Endothelial cell of umbilical vein (primary cell): ENCODE measurements around the gene ZNF831. TPM values are rescaled to one million over a fixed set of nuclear protein-coding genes. Genes with fewer than 3 reads are reported as not detected.

Experiments used
- BruUV-seq: library from RNA; stranded (reverse); fragments of 400-500 nt; replicated peaks from 2 replicates; lab custom pipeline; 2021; lab: Mats Ljungman, UMichigan
- CTCF ChIA-PET: fragments of 300-600, 350-600 bp; sonication (Branson Sonifier 250); formaldehyde crosslinking; loops from one replicate; lab custom pipeline; 2021; ENCODE audit warnings: antibody characterized with exemption, inconsistent platforms; lab: Charles Lee
- POLR2A ChIA-PET: fragments of 300-600, 350-600 bp; sonication (Branson Sonifier 250); formaldehyde crosslinking; loops from one replicate; lab custom pipeline; 2021; ENCODE audit warnings: antibody characterized with exemption, inconsistent platforms; lab: Charles Lee
- DNase-seq: peaks from one replicate; pipeline ENCODE4 v3.0.0-alpha.2; 2011; ENCODE audit warnings: low read depth, low spot score
- FAIRE-seq: peaks from 2 replicates; lab custom pipeline; 2011; peaks lifted over from hg19 to GRCh38; lab: Jason Lieb, UNC
- H2AFZ ChIP-seq: 2 replicates; pipeline ENCODE4 v1.6.0; 2012; ENCODE audit warnings: low read depth, low read length, control low read depth, inconsistent platforms
- H3K27ac ChIP-seq: 2 replicates; pipeline ENCODE4 v1.5.1; 2011; ENCODE audit warnings: low read depth, mild to moderate bottlenecking, control low read depth, low read length, moderate library complexity; ENCODE audit not compliant: insufficient read depth
- H3K27me3 ChIP-seq, 2 experiments: 2 replicates each; pipeline versions ENCODE4 v1.6.0 to v1.6.1; 2011; ENCODE audit warnings: low read length in 2 of 2, mixed read lengths in 1 of 2; ENCODE audit not compliant: control insufficient read depth in 2 of 2, insufficient read depth in 2 of 2
- H3K36me3 ChIP-seq, 2 experiments: 2 replicates in 1 of 2; 3 replicates in 1 of 2; pipeline ENCODE4 v1.5.1; 2011; ENCODE audit warnings: low read length in 2 of 2, mild to moderate bottlenecking in 1 of 2, moderate library complexity in 1 of 2; ENCODE audit not compliant: control insufficient read depth in 2 of 2, insufficient read depth in 2 of 2; ENCODE audit errors: extremely low read depth in 1 of 2
- H3K4me1 ChIP-seq: 3 replicates; pipeline ENCODE4 v1.5.1; 2011; ENCODE audit warnings: mild to moderate bottlenecking, low read length; ENCODE audit not compliant: control insufficient read depth, insufficient read depth; ENCODE audit errors: extremely low read depth
- H3K4me2 ChIP-seq: 2 replicates; pipeline ENCODE4 v1.6.1; 2011; ENCODE audit warnings: low read length, control low read depth, mixed read lengths; ENCODE audit not compliant: insufficient read depth
- H3K4me3 ChIP-seq, 3 experiments: fragments of 200-600 bp in 1 of 3; sonication (generic), shearing (Covaris generic) in 1 of 3; replicated peaks in 1 of 3; 2 replicates each; pipeline ENCODE4 v1.5.1; 2011 to 2016; ENCODE audit warnings: control low read depth in 3 of 3, low read length in 3 of 3, mild to moderate bottlenecking in 2 of 3, inconsistent platforms in 1 of 3, low read depth in 1 of 3, moderate library complexity in 1 of 3; ENCODE audit not compliant: insufficient read depth in 1 of 3
- H3K79me2 ChIP-seq: 2 replicates; pipeline ENCODE4 v1.6.0; 2012; ENCODE audit warnings: low read length, inconsistent platforms; ENCODE audit not compliant: control insufficient read depth, insufficient read depth
- H3K9ac ChIP-seq: replicated peaks from 2 replicates; pipeline ENCODE3; 2011; ENCODE audit warnings: low read length, control low read depth; ENCODE audit not compliant: insufficient read depth; ENCODE audit errors: extremely low read depth
- H3K9me1 ChIP-seq: replicated peaks from 3 replicates; pipeline ENCODE4 v1.6.0; 2011; ENCODE audit warnings: mild to moderate bottlenecking, low read length; ENCODE audit not compliant: control insufficient read depth, insufficient read depth; ENCODE audit errors: extremely low read depth
- H3K9me3 ChIP-seq: replicated peaks from 2 replicates; pipeline ENCODE4 v1.5.1; 2012; ENCODE audit warnings: low read length, inconsistent platforms; ENCODE audit not compliant: control insufficient read depth, insufficient read depth
- H4K20me1 ChIP-seq: replicated peaks from 2 replicates; pipeline ENCODE3; 2011; ENCODE audit warnings: mild to moderate bottlenecking, low read length; ENCODE audit not compliant: control insufficient read depth, insufficient read depth; ENCODE audit errors: extremely low read depth
- EZH2 ChIP-seq: IDR thresholded peaks from 2 replicates; pipeline ENCODE4 v1.6.1; 2012; ENCODE audit warnings: borderline replicate concordance, low read depth, mild to moderate bottlenecking, moderate library complexity, low read length, inconsistent platforms; ENCODE audit not compliant: severe bottlenecking
- FOS ChIP-seq: IDR thresholded peaks from 2 replicates; pipeline ENCODE4 v1.6.1; 2011; ENCODE audit warnings: mild to moderate bottlenecking, low read length, moderate library complexity, borderline replicate concordance; ENCODE audit not compliant: insufficient read depth
- GATA2 ChIP-seq: IDR thresholded peaks from 2 replicates; pipeline ENCODE4 v1.7.0; 2011; ENCODE audit warnings: low read depth, mild to moderate bottlenecking, moderate library complexity, mixed read lengths, low read length; ENCODE audit not compliant: insufficient read length, insufficient read depth
- JUN ChIP-seq: IDR thresholded peaks from 2 replicates; pipeline ENCODE4 v1.6.1; 2011; ENCODE audit warnings: borderline replicate concordance, low read depth; ENCODE audit not compliant: insufficient read length, insufficient read depth
- MAX ChIP-seq: IDR thresholded peaks from 2 replicates; pipeline ENCODE4 v1.6.1; 2011; ENCODE audit not compliant: insufficient read depth, insufficient read length
- MYC ChIP-seq: IDR thresholded peaks from one replicate; pipeline ENCODE4 v1.6.1; 2011; ENCODE audit warnings: mild to moderate bottlenecking, low read depth, low read length
- POLR2A ChIP-seq: IDR thresholded peaks from 2 replicates; pipeline ENCODE4 v1.6.1; 2012; ENCODE audit warnings: low read depth, mild to moderate bottlenecking, control low read depth, low read length
- POLR2AphosphoS5 ChIP-seq: IDR thresholded peaks from 2 replicates; pipeline ENCODE4 v1.6.1; 2012; ENCODE audit warnings: low read depth, mild to moderate bottlenecking, control low read depth, low read length, moderate library complexity; ENCODE audit not compliant: insufficient read depth
- dilution Hi-C: fragments of 300-500 bp; cut with MboI; formaldehyde crosslinking; loops from one replicate; pipeline ENCODE4 v1.15.0; 2019; ENCODE audit warnings: low sequenced_read_pairs; ENCODE audit not compliant: extremely low pct_ligation_motif_present
- intact Hi-C: fragments of 100-400 bp; cut with micrococcal nuclease; formaldehyde crosslinking; loops from one replicate; pipeline ENCODE4 v1.10.0; 2022
- polyA plus RNA-seq, 4 experiments: library from polyadenylated mRNA; depleted of rRNA in 3 of 4; stranded (reverse) in 3 of 4; unstranded in 1 of 4; fragments of >200 nt; gene quantifications; 2 replicates each; pipeline versions ENCODE4 v1.2.1 to v1.2.3, GENCODE V29; 2011 to 2012; ENCODE audit warnings: missing spikeins in 1 of 4
- total RNA-seq: library from RNA; stranded (reverse); gene quantifications from 2 replicates; pipeline ENCODE4 v1.2.3, GENCODE V29; 2021
- TF ChIP-seq, protein P1 (sequence below), 2 donors: IDR thresholded peaks; 1 replicate in 1 of 2; 2 replicates in 1 of 2; pipeline ENCODE4 v1.5.1; 2011; ENCODE audit warnings: low read length in 2 of 2, mild to moderate bottlenecking in 2 of 2, moderate library complexity in 2 of 2, control low read depth in 1 of 2, inconsistent platforms in 1 of 2, low read depth in 1 of 2; ENCODE audit not compliant: insufficient read depth in 1 of 2; ENCODE audit errors: extremely low read depth in 1 of 2

ZNF831 gene
- total and polyA plus RNA-seq, 2 donors (not counting 3 experiments of a cell fraction or from before 2014, with no cell fraction given), result not detected

DNA sequence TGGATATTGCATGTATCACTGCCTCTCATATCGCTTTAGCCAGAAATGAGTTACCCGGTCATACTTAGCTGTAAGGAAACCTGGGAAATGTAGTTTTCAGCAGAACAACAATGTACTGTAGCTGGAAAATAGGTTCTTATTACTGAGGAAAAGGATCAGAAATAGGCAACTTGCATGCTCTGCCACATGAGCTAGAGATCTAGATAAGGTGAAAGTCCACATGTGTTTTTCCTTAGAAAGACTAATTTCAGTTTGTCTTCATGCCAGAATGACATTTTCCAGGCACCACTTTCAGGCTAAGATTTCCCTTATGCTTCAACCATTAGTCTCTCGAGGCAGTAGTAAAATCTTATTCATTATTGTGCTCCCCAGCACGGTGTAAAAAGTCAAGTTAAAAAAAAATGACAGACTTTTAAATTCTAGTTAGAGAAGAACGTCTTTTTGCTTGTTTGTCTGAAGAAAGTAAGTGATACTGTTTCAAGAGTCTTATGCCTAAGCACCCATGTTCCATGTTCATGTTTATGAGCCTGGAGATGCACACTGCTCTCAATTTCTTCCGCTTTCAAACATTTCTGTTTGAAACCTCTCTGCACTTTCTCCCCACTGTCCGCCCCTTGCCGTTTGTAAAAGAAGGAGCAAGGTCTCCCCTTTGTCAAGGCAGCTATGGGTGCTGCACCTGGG, 67.6 kb downstream of the ZNF831 start:
- FAIRE-seq, result no peak
- no peak overlapping the region for H3K4me3 ChIP-seq
- no peak overlapping the region for H3K27ac ChIP-seq
- no peak overlapping the region for H3K4me2 ChIP-seq
- H3K4me1 ChIP-seq, result no peaks in the 10 kb centered on the region
- no peaks in the 10 kb centered on the region for H3K9me1 ChIP-seq
- no peak overlapping the region for H3K9ac ChIP-seq
- H3K9me3 ChIP-seq, result no peaks in the 10 kb centered on the region
- POLR2A ChIA-PET, result no interaction called here
- no peaks in the 10 kb centered on the region for H3K36me3 ChIP-seq
- BruUV-seq, result no TSS peak
- no peak for DNase-seq
- intact Hi-C loops, result no loop called here
- no peak overlapping the region for H2AFZ ChIP-seq
- peaks cover under 1 to 4% of the 10 kb centered on the region in 2 experiments for H3K27me3 ChIP-seq
- H3K79me2 ChIP-seq, result no peaks in the 10 kb centered on the region
- TF ChIP-seq EZH2 (no peak), MYC (no peak), POLR2AphosphoS5 (no peak), FOS (no peak), MAX (no peak), POLR2A (no peak), JUN (no peak), GATA2 (no peak)
- TF ChIP-seq, protein P1, sequence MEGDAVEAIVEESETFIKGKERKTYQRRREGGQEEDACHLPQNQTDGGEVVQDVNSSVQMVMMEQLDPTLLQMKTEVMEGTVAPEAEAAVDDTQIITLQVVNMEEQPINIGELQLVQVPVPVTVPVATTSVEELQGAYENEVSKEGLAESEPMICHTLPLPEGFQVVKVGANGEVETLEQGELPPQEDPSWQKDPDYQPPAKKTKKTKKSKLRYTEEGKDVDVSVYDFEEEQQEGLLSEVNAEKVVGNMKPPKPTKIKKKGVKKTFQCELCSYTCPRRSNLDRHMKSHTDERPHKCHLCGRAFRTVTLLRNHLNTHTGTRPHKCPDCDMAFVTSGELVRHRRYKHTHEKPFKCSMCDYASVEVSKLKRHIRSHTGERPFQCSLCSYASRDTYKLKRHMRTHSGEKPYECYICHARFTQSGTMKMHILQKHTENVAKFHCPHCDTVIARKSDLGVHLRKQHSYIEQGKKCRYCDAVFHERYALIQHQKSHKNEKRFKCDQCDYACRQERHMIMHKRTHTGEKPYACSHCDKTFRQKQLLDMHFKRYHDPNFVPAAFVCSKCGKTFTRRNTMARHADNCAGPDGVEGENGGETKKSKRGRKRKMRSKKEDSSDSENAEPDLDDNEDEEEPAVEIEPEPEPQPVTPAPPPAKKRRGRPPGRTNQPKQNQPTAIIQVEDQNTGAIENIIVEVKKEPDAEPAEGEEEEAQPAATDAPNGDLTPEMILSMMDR (IDR thresholded peaks at IDR 0.05; ENCODE audit: extremely low read depth in 1 of 2, insufficient read depth in 1 of 2, low read depth in 1 of 2, low read length in 2 of 2), result no peak
- dilution Hi-C loops, result no loop called here
- no peaks in the 10 kb centered on the region for H4K20me1 ChIP-seq
- CTCF ChIA-PET, result interaction anchor here (0.6 to 2.0 kb wide), 4 partner anchors 9 to 360 kb away, joined by 3 to 10 read pairs (median 4); no protein-coding TSS in a partner anchor
